ENCODE measurements around the gene TMBIM6.

DNA sequence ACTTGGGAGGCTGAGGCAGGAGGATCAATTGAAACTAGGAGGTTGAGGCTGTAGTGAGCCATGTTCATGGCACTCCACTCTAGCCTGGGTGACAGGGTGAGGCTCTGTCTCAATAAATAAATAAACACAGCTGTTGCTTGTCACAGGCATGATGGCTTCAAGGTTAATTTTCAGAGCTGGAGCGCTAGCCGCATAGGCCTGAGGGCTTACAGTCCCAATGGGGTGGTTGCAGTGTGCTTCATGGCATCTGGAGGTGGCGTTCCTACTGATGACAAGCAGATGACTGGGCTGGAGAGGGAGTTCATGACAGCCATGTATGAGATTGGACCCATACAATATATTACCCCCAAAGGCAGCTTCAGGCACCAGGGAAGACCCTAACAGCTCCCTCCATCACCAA, 32.5 kb upstream of the TMBIM6 start:
- TF ChIP-seq, protein P1, sequence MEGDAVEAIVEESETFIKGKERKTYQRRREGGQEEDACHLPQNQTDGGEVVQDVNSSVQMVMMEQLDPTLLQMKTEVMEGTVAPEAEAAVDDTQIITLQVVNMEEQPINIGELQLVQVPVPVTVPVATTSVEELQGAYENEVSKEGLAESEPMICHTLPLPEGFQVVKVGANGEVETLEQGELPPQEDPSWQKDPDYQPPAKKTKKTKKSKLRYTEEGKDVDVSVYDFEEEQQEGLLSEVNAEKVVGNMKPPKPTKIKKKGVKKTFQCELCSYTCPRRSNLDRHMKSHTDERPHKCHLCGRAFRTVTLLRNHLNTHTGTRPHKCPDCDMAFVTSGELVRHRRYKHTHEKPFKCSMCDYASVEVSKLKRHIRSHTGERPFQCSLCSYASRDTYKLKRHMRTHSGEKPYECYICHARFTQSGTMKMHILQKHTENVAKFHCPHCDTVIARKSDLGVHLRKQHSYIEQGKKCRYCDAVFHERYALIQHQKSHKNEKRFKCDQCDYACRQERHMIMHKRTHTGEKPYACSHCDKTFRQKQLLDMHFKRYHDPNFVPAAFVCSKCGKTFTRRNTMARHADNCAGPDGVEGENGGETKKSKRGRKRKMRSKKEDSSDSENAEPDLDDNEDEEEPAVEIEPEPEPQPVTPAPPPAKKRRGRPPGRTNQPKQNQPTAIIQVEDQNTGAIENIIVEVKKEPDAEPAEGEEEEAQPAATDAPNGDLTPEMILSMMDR (IDR thresholded peaks at IDR 0.05; ENCODE audit: insufficient read depth, low read length, poor library complexity, severe bottlenecking), result no peak
- no peak for TF ChIP-seq EZH2phosphoT487 (conservative IDR thresholded peaks at IDR 0.05; ENCODE audit: low read length)
